Iris pigment epithelial cell (primary cell): ENCODE results near the gene PTCD1.

Source experiments
- DNase-seq: peaks from one replicate; pipeline ENCODE4 v3.0.0-alpha.2; 2011; ENCODE audit warnings: low read depth

PTCD1 gene

GRCh38 chr7:99409192-99409572 is 29.4 kb downstream of the PTCD1 start:
- DNase-seq, result no peak

- DNase-seq, result peak; percentile 95
Observed at GRCh38 chr7:99408379-99409191, 30.0 kb downstream of the PTCD1 start, which contains the start of the genes BUD31 and PDAP1. Gene BUD31, plus strand, starts transcription at chr7:99408969. Its CDS starts 2,124 bp downstream, at chr7:99411093. Gene PDAP1, minus strand, starts transcription at chr7:99408597. Its CDS starts 49 bp downstream, at chr7:99408548.

GRCh38 chr7:99407872-99408378 is 30.7 kb downstream of the PTCD1 start:
- peak; percentile 84 for DNase-seq

GRCh38 chr7:99406557-99406956 is 32.0 kb downstream of the PTCD1 start:
- no peak for DNase-seq

- DNase-seq, result no peak
Observed at GRCh38 chr7:99404977-99405320, 33.6 kb downstream of the PTCD1 start.

- peak; percentile 43 for DNase-seq
Observed at GRCh38 chr7:99404235-99404976, 34.2 kb downstream of the PTCD1 start.

- DNase-seq, result no peak
Observed at GRCh38 chr7:99403764-99404163, 34.8 kb downstream of the PTCD1 start.

GRCh38 chr7:99402854-99403253 is 35.7 kb downstream of the PTCD1 start:
- no peak for DNase-seq

- DNase-seq, result no peak
Observed at GRCh38 chr7:99399597-99399996, 39.0 kb downstream of the PTCD1 start.

- DNase-seq, result no peak
Observed at GRCh38 chr7:99398891-99399445, 39.6 kb downstream of the PTCD1 start.

- DNase-seq, result no peak
Observed at GRCh38 chr7:99397297-99397983, 41.2 kb downstream of the PTCD1 start.

- DNase-seq, result no peak
Observed at GRCh38 chr7:99396418-99397296, 41.9 kb downstream of the PTCD1 start.

- DNase-seq, result no peak
Observed at GRCh38 chr7:99395616-99396327, 42.8 kb downstream of the PTCD1 start.

- DNase-seq, result no peak
Observed at GRCh38 chr7:99394188-99394502, 44.5 kb downstream of the PTCD1 start.

- no peak for DNase-seq
Observed at GRCh38 chr7:99393355-99394187, 45.0 kb downstream of the PTCD1 start.

- DNase-seq, result peak; percentile 76
Observed at GRCh38 chr7:99392659-99393354, 45.8 kb downstream of the PTCD1 start.

- DNase-seq, result no peak
Observed at GRCh38 chr7:99392046-99392445, 46.6 kb downstream of the PTCD1 start.

- DNase-seq, result no peak
Observed at GRCh38 chr7:99390941-99391602, 47.5 kb downstream of the PTCD1 start.

- DNase-seq, result no peak
Observed at GRCh38 chr7:99389772-99390171, 48.8 kb downstream of the PTCD1 start.
